Panc1 (cell line): ENCODE data around the gene LAMA5. TPM values are rescaled to one million over a fixed set of nuclear protein-coding genes. Genes with fewer than 3 reads are reported as not detected.
A peak's percentile ranks its signal among the peaks of the same experiment; 100 is the strongest.

Experiments used
- ATAC-seq: fragments of 200-7000 bp; cut with Tn5 transposase; 2 replicates; pipeline ENCODE4 v1.9.1; 2020; ENCODE audit warnings: mild to moderate bottlenecking, moderate library complexity
- BruUV-seq: library from RNA; stranded (reverse); fragments of 400-500 nt; replicated peaks from 2 replicates; lab custom pipeline; 2021; lab: Mats Ljungman, UMichigan
- CTCF ChIA-PET: fragments of 300-600 bp; sonication (Branson Sonifier 250); formaldehyde crosslinking; loops from one replicate; lab custom pipeline; 2022; ENCODE audit warnings: antibody characterized with exemption; lab: Charles Lee
- POLR2A ChIA-PET: fragments of 300-600 bp; sonication (Branson Sonifier 250); formaldehyde crosslinking; loops from one replicate; lab custom pipeline; 2022; ENCODE audit warnings: antibody characterized with exemption; lab: Charles Lee
- DNase-seq: peaks from one replicate; pipeline ENCODE4 v3.0.0-alpha.2; 2010; ENCODE audit warnings: low read depth, low spot score
- H3K27ac ChIP-seq: 2 replicates; pipeline ENCODE4 v1.5.1; 2011; ENCODE audit warnings: mild to moderate bottlenecking, low read length, inconsistent platforms
- H3K27me3 ChIP-seq: fragments of 200-500 bp; sonication (Bioruptor generic); 2 replicates; pipeline ENCODE4 v1.6.0; 2014; ENCODE audit warnings: low read length, inconsistent platforms; ENCODE audit not compliant: control insufficient read depth, insufficient read depth
- H3K36me3 ChIP-seq: fragments of 200-500 bp; sonication (Bioruptor generic); 2 replicates; pipeline ENCODE4 v1.5.1; 2014; ENCODE audit warnings: inconsistent platforms, mild to moderate bottlenecking, low read length, moderate library complexity; ENCODE audit not compliant: control insufficient read depth, insufficient read depth
- H3K4me1 ChIP-seq: 2 replicates; pipeline ENCODE4 v1.5.1; 2011; ENCODE audit warnings: inconsistent platforms, mild to moderate bottlenecking, low read length, moderate library complexity; ENCODE audit not compliant: control insufficient read depth, insufficient read depth
- H3K4me3 ChIP-seq, 2 experiments: 2 replicates each; pipeline ENCODE4 v1.5.1; 2011 to 2012; ENCODE audit warnings: low read depth in 2 of 2, low read length in 2 of 2, mild to moderate bottlenecking in 2 of 2, inconsistent platforms in 1 of 2, moderate library complexity in 1 of 2
- H3K9me3 ChIP-seq: fragments of 200-500 bp; sonication (Bioruptor generic); 2 replicates; pipeline ENCODE4 v1.5.1; 2014; ENCODE audit warnings: low read depth, mild to moderate bottlenecking, inconsistent platforms, low read length, moderate library complexity; ENCODE audit not compliant: control insufficient read depth, insufficient read depth
- POLR2AphosphoS5 ChIP-seq: IDR thresholded peaks from 2 replicates; pipeline ENCODE4 v1.6.1; 2012; ENCODE audit warnings: mild to moderate bottlenecking, low read depth, low read length, moderate library complexity
- SIN3A ChIP-seq: IDR thresholded peaks from 2 replicates; pipeline ENCODE4 v1.6.1; 2012; ENCODE audit warnings: low read depth, mild to moderate bottlenecking, low read length, moderate library complexity, borderline replicate concordance; ENCODE audit not compliant: insufficient read depth
- TCF7L2 ChIP-seq: IDR thresholded peaks from 2 replicates; pipeline ENCODE4 v1.6.1; 2011; ENCODE audit warnings: mild to moderate bottlenecking, low read depth, low read length, inconsistent platforms
- in situ Hi-C: cut with HindIII; loops from 2 replicates; pipeline ENCODE4 v1.10.0; 2016; ENCODE audit warnings: low sequenced_read_pairs, low pct_unique_long_range_greater_than_20kb
- intact Hi-C: fragments of 100-400 bp; cut with micrococcal nuclease; formaldehyde crosslinking; loops from one replicate; pipeline ENCODE4 v1.10.0; 2022; ENCODE audit not compliant: unreplicated experiment
- total RNA-seq: library from RNA; stranded (reverse); gene quantifications from one replicate; pipeline ENCODE4 v1.2.1, GENCODE V29; 2021; ENCODE audit not compliant: unreplicated experiment
- TF ChIP-seq, protein P1 (sequence below): fragments of 450-650 bp; IDR thresholded peaks from 2 replicates; pipeline ENCODE4 v1.5.1; 2017; ENCODE audit warnings: mild to moderate bottlenecking
- TF ChIP-seq, protein P2 (sequence below), 2 experiments: IDR thresholded peaks; 2 replicates each; pipeline ENCODE4 v1.6.1; 2011 to 2012; ENCODE audit warnings: low read depth in 2 of 2, control low read depth in 1 of 2, low read length in 1 of 2, mild to moderate bottlenecking in 1 of 2, moderate library complexity in 1 of 2; ENCODE audit not compliant: insufficient read depth in 1 of 2

LAMA5 gene
- total RNA-seq, 1 experiment from 2014 or later = 497 TPM

DNA sequence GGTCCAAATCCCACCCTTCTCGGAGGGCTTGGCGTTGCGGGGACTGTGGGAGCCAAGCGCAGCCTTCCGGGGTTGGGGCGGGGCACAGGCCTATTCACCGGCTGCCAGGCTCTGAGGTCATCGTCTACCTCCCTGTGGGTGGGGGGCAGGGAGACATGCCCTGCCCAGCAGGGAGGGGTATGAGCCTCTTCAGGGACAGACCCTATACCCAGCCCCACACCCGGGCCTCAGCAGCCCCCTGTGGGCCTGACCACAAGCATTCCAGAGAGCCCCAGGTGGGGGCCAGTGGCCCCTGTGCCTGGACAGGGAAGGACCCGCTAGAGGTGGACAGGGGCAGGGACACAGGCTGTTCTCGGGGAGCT is 11.6 kb downstream of the LAMA5 start:
- H3K27me3 ChIP-seq = no peaks in the 10 kb centered on the region
- intact Hi-C loops (no loop called here), in situ Hi-C loops (no loop called here)
- H3K36me3 ChIP-seq = peaks cover 2% of the 10 kb centered on the region
- POLR2A ChIA-PET = no interaction called here
- no peaks in the 10 kb centered on the region for H3K9me3 ChIP-seq
- peak overlapping the region; percentile 93 for H3K27ac ChIP-seq
- H3K4me3 ChIP-seq = peak overlapping the region in 1 of 2 experiments; percentile 8; a peak in 1 of 4 replicates
- ATAC-seq (no peak), DNase-seq (no peak)
- CTCF ChIA-PET = no interaction called here
- H3K4me1 ChIP-seq = peaks cover 94% of the 10 kb centered on the region
- TF ChIP-seq, protein P1, sequence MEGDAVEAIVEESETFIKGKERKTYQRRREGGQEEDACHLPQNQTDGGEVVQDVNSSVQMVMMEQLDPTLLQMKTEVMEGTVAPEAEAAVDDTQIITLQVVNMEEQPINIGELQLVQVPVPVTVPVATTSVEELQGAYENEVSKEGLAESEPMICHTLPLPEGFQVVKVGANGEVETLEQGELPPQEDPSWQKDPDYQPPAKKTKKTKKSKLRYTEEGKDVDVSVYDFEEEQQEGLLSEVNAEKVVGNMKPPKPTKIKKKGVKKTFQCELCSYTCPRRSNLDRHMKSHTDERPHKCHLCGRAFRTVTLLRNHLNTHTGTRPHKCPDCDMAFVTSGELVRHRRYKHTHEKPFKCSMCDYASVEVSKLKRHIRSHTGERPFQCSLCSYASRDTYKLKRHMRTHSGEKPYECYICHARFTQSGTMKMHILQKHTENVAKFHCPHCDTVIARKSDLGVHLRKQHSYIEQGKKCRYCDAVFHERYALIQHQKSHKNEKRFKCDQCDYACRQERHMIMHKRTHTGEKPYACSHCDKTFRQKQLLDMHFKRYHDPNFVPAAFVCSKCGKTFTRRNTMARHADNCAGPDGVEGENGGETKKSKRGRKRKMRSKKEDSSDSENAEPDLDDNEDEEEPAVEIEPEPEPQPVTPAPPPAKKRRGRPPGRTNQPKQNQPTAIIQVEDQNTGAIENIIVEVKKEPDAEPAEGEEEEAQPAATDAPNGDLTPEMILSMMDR = no peak
- no TSS peak for BruUV-seq

DNA sequence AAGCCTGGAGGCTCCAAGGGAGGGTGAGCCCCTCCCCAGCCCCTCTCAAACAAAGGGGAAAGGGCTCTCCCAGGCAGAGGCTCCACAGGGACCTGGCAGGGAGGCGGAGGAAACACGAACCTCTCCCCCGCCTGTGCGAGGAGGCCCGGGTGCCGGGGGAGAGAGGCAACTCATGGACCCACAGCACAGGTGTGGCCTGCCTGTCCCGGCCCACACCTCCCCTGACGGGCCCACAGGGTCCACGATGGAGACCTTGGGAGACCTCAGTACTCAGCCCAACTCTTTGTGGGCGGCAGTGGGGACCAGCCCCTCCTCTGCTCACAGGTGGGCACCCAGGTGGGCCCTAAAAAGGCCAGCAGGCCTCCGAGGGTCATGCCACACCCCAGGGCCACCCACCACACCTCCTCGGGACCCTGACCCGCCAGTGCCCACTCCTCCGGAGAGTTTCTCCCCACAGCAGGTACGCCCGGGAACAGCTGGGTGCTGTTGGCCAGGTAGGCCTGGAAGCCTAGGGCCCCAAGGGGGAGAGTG is 12.2 kb downstream of the LAMA5 start:
- Histone ChIP-seq H3K9me3 (no peaks in the 10 kb centered on the region), H3K27ac (peak overlapping the region; percentile 93), H3K4me3 (no peak overlapping the region), H3K4me1 (peaks cover 99% of the 10 kb centered on the region), H3K36me3 (peaks cover 2% of the 10 kb centered on the region), H3K27me3 (no peaks in the 10 kb centered on the region)
- no peak for DNase-seq
- no peak for ATAC-seq
- in situ Hi-C loops = no loop called here
- no TSS peak for BruUV-seq
- POLR2A ChIA-PET = no interaction called here
- TF ChIP-seq, protein P2, sequence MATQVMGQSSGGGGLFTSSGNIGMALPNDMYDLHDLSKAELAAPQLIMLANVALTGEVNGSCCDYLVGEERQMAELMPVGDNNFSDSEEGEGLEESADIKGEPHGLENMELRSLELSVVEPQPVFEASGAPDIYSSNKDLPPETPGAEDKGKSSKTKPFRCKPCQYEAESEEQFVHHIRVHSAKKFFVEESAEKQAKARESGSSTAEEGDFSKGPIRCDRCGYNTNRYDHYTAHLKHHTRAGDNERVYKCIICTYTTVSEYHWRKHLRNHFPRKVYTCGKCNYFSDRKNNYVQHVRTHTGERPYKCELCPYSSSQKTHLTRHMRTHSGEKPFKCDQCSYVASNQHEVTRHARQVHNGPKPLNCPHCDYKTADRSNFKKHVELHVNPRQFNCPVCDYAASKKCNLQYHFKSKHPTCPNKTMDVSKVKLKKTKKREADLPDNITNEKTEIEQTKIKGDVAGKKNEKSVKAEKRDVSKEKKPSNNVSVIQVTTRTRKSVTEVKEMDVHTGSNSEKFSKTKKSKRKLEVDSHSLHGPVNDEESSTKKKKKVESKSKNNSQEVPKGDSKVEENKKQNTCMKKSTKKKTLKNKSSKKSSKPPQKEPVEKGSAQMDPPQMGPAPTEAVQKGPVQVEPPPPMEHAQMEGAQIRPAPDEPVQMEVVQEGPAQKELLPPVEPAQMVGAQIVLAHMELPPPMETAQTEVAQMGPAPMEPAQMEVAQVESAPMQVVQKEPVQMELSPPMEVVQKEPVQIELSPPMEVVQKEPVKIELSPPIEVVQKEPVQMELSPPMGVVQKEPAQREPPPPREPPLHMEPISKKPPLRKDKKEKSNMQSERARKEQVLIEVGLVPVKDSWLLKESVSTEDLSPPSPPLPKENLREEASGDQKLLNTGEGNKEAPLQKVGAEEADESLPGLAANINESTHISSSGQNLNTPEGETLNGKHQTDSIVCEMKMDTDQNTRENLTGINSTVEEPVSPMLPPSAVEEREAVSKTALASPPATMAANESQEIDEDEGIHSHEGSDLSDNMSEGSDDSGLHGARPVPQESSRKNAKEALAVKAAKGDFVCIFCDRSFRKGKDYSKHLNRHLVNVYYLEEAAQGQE (IDR thresholded peaks at IDR 0.05; ENCODE audit: insufficient read depth in 1 of 2, low read depth in 2 of 2, low read length in 1 of 2) = no peak
- TF ChIP-seq SIN3A = no peak
- no peak for TF ChIP-seq TCF7L2
- intact Hi-C loops = no loop called here
- CTCF ChIA-PET = no interaction called here

DNA sequence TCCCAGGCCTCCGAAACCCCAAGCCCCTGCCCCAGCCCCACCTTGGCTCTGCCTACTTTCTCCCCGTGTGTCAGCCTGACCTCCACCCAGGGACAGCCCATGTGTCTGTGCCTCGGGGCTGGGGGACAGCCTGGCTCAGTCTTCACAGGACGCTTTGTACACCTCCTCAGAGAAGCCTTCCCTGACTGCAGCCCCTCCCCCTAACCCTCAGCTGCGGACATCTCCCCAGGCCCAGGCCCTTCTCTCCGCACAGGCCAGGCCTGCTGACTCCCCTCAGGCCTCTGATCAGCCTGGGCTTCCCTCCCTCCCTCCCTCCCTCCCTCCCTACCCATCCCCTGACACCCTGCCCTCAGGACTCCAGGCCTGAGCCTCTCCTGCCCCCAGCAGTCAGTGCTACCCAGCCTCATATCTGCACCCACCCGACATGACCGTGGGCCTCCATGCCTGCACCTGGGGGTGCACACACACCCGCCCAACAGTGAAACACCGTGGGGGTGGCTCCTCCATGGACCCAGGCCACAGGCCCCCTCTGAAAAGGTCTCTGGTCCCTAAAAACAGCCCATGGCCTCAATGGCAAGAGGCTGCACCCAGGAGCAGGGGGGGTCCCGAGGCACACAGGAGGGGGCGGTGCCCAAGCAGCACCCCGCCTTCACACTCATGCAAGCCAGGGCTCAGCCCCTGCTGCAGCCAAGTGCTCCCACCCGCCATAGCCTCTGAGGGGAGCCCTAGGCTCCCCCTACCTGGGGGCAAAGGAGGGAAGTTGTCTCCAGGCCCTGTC is 12.9 kb downstream of the LAMA5 start:
- peaks cover 2% of the 10 kb centered on the region for H3K36me3 ChIP-seq
- ChIA-PET CTCF (no interaction called here), POLR2A (interaction anchor here (0.5 kb wide), 1 partner anchor 14 kb away, joined by 15 read pairs; no protein-coding TSS in a partner anchor)
- in situ Hi-C loops = no loop called here
- no peaks in the 10 kb centered on the region for H3K27me3 ChIP-seq
- DNase-seq (no peak), ATAC-seq (no peak)
- no peaks in the 10 kb centered on the region; the same call in 1 of the 2 replicates for H3K9me3 ChIP-seq
- peaks cover 94% of the 10 kb centered on the region for H3K4me1 ChIP-seq
- TF ChIP-seq POLR2AphosphoS5 = no peak
- no peak for TF ChIP-seq TCF7L2
- TF ChIP-seq, protein P2 (IDR thresholded peaks at IDR 0.05; ENCODE audit: insufficient read depth in 1 of 2, low read depth in 2 of 2, low read length in 1 of 2) = no peak
- TF ChIP-seq, protein P1 = no peak
- no peak for TF ChIP-seq SIN3A
- BruUV-seq = no TSS peak
- H3K4me3 ChIP-seq = no peak overlapping the region
- peak overlapping the region; percentile 93 for H3K27ac ChIP-seq
- intact Hi-C loops = no loop called here
